ENCODE measurements around the gene VAV1.
"Not testable (repeated sequence)": the region's sequence is repeated elsewhere in the genome, so short reads cannot be mapped to it uniquely, and the experiment has no call there.

Gene VAV1

GRCh38 chr19:6856749-6857372 is 84.4 kb downstream of the VAV1 start:
- no peak for DNase-seq

GRCh38 chr19:6861683-6862286 is 89.3 kb downstream of the VAV1 start:
- DNase-seq: no peak

GRCh38 chr19:6862673-6863078 is 90.2 kb downstream of the VAV1 start:
- DNase-seq: peak; percentile 92

- DNase-seq: no peak
Observed at GRCh38 chr19:6864325-6864940, 91.9 kb downstream of the VAV1 start.

GRCh38 chr19:6865849-6866248 is 93.3 kb downstream of the VAV1 start:
- no peak for DNase-seq

GRCh38 chr19:6866741-6867151 is 94.2 kb downstream of the VAV1 start:
- no peak for DNase-seq

- DNase-seq: no peak
Observed at GRCh38 chr19:6868351-6868750, 95.8 kb downstream of the VAV1 start.

GRCh38 chr19:6869151-6869882 is 96.8 kb downstream of the VAV1 start:
- DNase-seq: not testable (repeated sequence)

GRCh38 chr19:6873708-6874431 is 101.4 kb downstream of the VAV1 start:
- DNase-seq: no peak

GRCh38 chr19:6875218-6875617 is 102.7 kb downstream of the VAV1 start:
- DNase-seq: no peak

GRCh38 chr19:6876748-6877147 is 104.2 kb downstream of the VAV1 start:
- DNase-seq: no peak

- no peak for DNase-seq
Observed at GRCh38 chr19:6877766-6878165, 105.3 kb downstream of the VAV1 start.

GRCh38 chr19:6886277-6886897 is 113.9 kb downstream of the VAV1 start:
- DNase-seq: no peak

- peak; percentile 40 for DNase-seq
Observed at GRCh38 chr19:6887316-6887715, 114.8 kb downstream of the VAV1 start, which contains the start of gene ADGRE1. ADGRE1 (plus strand) TSS chr19:6887579; CDS start chr19:6887609, 30 bp downstream.

- DNase-seq: no peak
Observed at GRCh38 chr19:6888967-6889366, 116.5 kb downstream of the VAV1 start.

GRCh38 chr19:6890401-6890913 is 117.9 kb downstream of the VAV1 start:
- no peak for DNase-seq

GRCh38 chr19:6890938-6891337 is 118.4 kb downstream of the VAV1 start:
- peak; percentile 27 for DNase-seq

- no peak for DNase-seq
Observed at GRCh38 chr19:6891761-6892385, 119.4 kb downstream of the VAV1 start.

GRCh38 chr19:6894313-6894712 is 121.8 kb downstream of the VAV1 start:
- no peak for DNase-seq

GRCh38 chr19:6903446-6903845 is 130.9 kb downstream of the VAV1 start:
- DNase-seq: no peak

GRCh38 chr19:6906559-6907060 is 134.1 kb downstream of the VAV1 start:
- DNase-seq: no peak

Measured in CD4-positive, alpha-beta T cell treated with Interleukin-15 for 1 hour (primary cell).